Keratinocyte (primary cell): ENCODE results near the gene SCART1. TPM values are rescaled to one million over a fixed set of nuclear protein-coding genes. Genes with fewer than 3 reads are reported as not detected.

Source experiments
- DNase-seq: peaks from one replicate; pipeline ENCODE4 v3.0.0-alpha.2; 2011; ENCODE audit warnings: low read depth, missing footprints, low spot score
- FAIRE-seq: peaks from 2 replicates; lab custom pipeline; 2011; peaks lifted over from hg19 to GRCh38; lab: Jason Lieb, UNC
- H2AFZ ChIP-seq: 2 replicates; pipeline ENCODE4 v1.6.0; 2012; ENCODE audit warnings: low read length, control low read depth, inconsistent platforms; ENCODE audit not compliant: control insufficient read depth
- H3K27ac ChIP-seq: 2 replicates; pipeline ENCODE4 v1.5.1; 2011; ENCODE audit warnings: low read length; ENCODE audit not compliant: control insufficient read depth, insufficient read depth
- H3K27me3 ChIP-seq: 3 replicates; pipeline ENCODE4 v1.6.0; 2011; ENCODE audit warnings: low read length; ENCODE audit not compliant: control insufficient read depth, insufficient read depth; ENCODE audit errors: extremely low read depth
- H3K36me3 ChIP-seq, 2 experiments: 2 replicates in 1 of 2; 3 replicates in 1 of 2; pipeline ENCODE4 v1.5.1; 2011; ENCODE audit warnings: low read length in 2 of 2, mild to moderate bottlenecking in 1 of 2; ENCODE audit not compliant: control insufficient read depth in 2 of 2, insufficient read depth in 2 of 2; ENCODE audit errors: extremely low read depth in 1 of 2
- H3K4me1 ChIP-seq: 3 replicates; pipeline ENCODE4 v1.5.1; 2011; ENCODE audit warnings: low read length; ENCODE audit not compliant: control insufficient read depth, insufficient read depth; ENCODE audit errors: extremely low read depth
- H3K4me2 ChIP-seq: 3 replicates; pipeline ENCODE4 v1.6.0; 2011; ENCODE audit warnings: low read depth, low read length; ENCODE audit not compliant: control insufficient read depth, insufficient read depth; ENCODE audit errors: extremely low read depth
- H3K4me3 ChIP-seq, 3 experiments: fragments of 200-600 bp in 1 of 3; sonication (generic) in 1 of 3; 2 replicates in 2 of 3; 3 replicates in 1 of 3; pipeline ENCODE4 v1.5.1; 2011 to 2016; ENCODE audit warnings: low read length in 3 of 3, mild to moderate bottlenecking in 3 of 3, control low read depth in 2 of 3, inconsistent platforms in 1 of 3, low read depth in 1 of 3, mixed read lengths in 1 of 3, mixed run types in 1 of 3, moderate library complexity in 1 of 3; ENCODE audit not compliant: control insufficient read depth in 2 of 3, insufficient read depth in 2 of 3; ENCODE audit errors: extremely low read depth in 1 of 3
- H3K79me2 ChIP-seq: 2 replicates; pipeline ENCODE4 v1.6.0; 2012; ENCODE audit warnings: low read length; ENCODE audit not compliant: control insufficient read depth, insufficient read depth
- H3K9ac ChIP-seq: 3 replicates; pipeline ENCODE4 v1.6.0; 2011; ENCODE audit warnings: low read length; ENCODE audit not compliant: control insufficient read depth, insufficient read depth; ENCODE audit errors: extremely low read depth
- H3K9me1 ChIP-seq: 3 replicates; pipeline ENCODE4 v1.6.0; 2011; ENCODE audit warnings: low read length; ENCODE audit not compliant: control insufficient read depth, insufficient read depth; ENCODE audit errors: extremely low read depth
- H3K9me3 ChIP-seq: 2 replicates; pipeline ENCODE4 v1.5.1; 2012; ENCODE audit warnings: low read depth, low read length; ENCODE audit not compliant: control insufficient read depth
- H4K20me1 ChIP-seq: 3 replicates; pipeline ENCODE4 v1.6.0; 2011; ENCODE audit warnings: low read length; ENCODE audit not compliant: control insufficient read depth, insufficient read depth; ENCODE audit errors: extremely low read depth
- EZH2 ChIP-seq: IDR thresholded peaks from one replicate; pipeline ENCODE4 v1.6.1; 2012; ENCODE audit warnings: inconsistent platforms, mild to moderate bottlenecking, low read length, moderate library complexity
- dilution Hi-C: fragments of 300-500 bp; cut with MboI; formaldehyde crosslinking; loops from one replicate; pipeline ENCODE4 v1.7.0; 2020; ENCODE audit warnings: low sequenced_read_pairs; ENCODE audit not compliant: extremely low pct_ligation_motif_present
- polyA plus RNA-seq, 5 experiments: library from polyadenylated mRNA; depleted of rRNA in 3 of 5; stranded (reverse) in 3 of 5; stranded (forward) in 1 of 5; unstranded in 1 of 5; fragments of >200 nt; gene quantifications; 1 replicate in 1 of 5; 2 replicates in 3 of 5; 3 replicates in 1 of 5; pipeline versions ENCODE4 v1.2.1 to v1.2.3, GENCODE V29; 2011 to 2012; ENCODE audit warnings: missing spikeins in 2 of 5, low read depth in 1 of 5, low replicate concordance in 1 of 5
- TF ChIP-seq, protein P1 (sequence below), 3 experiments: IDR thresholded peaks in 1 of 3; conservative IDR thresholded peaks in 1 of 3; optimal IDR thresholded peaks in 1 of 3; 2 replicates in 2 of 3; 3 replicates in 1 of 3; pipeline versions ENCODE3 to v1.5.1; 2011; ENCODE audit warnings: low read length in 3 of 3, mild to moderate bottlenecking in 3 of 3, moderate library complexity in 2 of 3, control low read depth in 1 of 3, inconsistent platforms in 1 of 3; ENCODE audit not compliant: insufficient read depth in 2 of 3; ENCODE audit errors: extremely low read depth in 1 of 3

The SCART1 gene
- polyA plus RNA-seq, 1 donor (not counting 4 experiments of a cell fraction or from before 2014, with no cell fraction given): 0.75 TPM

DNA sequence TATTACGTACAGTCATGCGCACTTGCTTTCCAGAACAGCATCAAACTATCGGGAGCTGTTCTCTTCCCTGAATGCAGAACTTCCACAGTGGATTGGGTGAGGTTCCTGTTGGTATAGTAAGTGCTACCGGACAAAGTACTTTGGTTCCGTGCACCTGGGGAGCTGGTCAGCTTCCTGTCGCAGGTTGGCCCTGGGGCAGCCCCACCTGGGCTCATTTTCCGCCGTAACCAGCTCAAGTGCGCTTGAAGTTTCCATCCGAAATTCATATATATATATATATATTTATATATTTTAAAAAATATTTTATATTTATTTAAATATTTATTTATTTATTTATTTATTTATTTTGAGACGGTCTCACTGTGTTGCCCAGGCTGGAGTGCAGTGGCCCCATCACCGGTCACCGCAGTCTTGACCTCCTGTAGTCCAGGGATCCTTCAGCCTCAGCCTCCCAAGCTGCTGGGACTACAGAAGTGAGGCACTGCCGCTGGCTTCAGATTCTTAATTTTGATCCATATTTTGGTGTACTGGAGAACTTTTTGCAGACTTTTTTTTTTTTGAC lies 6.5 kb downstream of the SCART1 start:
- dilution Hi-C loops: no loop called here
- FAIRE-seq (no peak), DNase-seq (no peak)
- Histone ChIP-seq H2AFZ (no peak overlapping the region), H3K79me2 (no peaks in the 10 kb centered on the region), H4K20me1 (no peaks in the 10 kb centered on the region), H3K9ac (no peak overlapping the region), H3K4me2 (no peak overlapping the region), H3K4me3 (no peak overlapping the region), H3K4me1 (no peaks in the 10 kb centered on the region), H3K36me3 (no peaks in the 10 kb centered on the region), H3K9me1 (no peaks in the 10 kb centered on the region), H3K27ac (no peak overlapping the region), H3K27me3 (no peaks in the 10 kb centered on the region), H3K9me3 (peaks cover 2% of the 10 kb centered on the region)
- TF ChIP-seq EZH2: no peak
- TF ChIP-seq, protein P1, sequence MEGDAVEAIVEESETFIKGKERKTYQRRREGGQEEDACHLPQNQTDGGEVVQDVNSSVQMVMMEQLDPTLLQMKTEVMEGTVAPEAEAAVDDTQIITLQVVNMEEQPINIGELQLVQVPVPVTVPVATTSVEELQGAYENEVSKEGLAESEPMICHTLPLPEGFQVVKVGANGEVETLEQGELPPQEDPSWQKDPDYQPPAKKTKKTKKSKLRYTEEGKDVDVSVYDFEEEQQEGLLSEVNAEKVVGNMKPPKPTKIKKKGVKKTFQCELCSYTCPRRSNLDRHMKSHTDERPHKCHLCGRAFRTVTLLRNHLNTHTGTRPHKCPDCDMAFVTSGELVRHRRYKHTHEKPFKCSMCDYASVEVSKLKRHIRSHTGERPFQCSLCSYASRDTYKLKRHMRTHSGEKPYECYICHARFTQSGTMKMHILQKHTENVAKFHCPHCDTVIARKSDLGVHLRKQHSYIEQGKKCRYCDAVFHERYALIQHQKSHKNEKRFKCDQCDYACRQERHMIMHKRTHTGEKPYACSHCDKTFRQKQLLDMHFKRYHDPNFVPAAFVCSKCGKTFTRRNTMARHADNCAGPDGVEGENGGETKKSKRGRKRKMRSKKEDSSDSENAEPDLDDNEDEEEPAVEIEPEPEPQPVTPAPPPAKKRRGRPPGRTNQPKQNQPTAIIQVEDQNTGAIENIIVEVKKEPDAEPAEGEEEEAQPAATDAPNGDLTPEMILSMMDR (optimal IDR thresholded peaks at IDR 0.05 in 1 of 3, IDR thresholded peaks at IDR 0.05 in 1 of 3, conservative IDR thresholded peaks at IDR 0.05 in 1 of 3; ENCODE audit: extremely low read depth in 1 of 3, insufficient read depth in 2 of 3, low read length in 3 of 3): no peak

DNA sequence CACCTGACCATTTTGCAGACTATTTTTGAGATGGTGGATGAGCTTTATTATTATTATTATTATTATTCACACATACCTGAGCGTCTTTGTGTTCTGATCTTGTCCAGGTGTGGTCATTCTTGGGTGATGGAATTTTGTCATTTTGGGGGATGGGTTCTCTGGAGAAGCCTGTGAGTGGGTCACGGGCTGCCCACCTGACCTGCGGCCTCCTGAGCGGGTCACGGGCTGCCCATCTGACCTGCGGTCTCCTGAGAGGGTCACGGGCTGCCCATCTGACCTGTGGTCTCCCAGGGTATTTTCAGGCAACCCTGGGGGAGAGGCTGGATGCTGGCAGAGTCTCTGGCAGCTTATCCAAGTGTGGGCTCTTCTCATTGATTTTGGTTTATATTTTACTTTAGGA lies 7.3 kb downstream of the SCART1 start:
- no peak overlapping the region for H3K4me2 ChIP-seq
- H3K36me3 ChIP-seq: no peaks in the 10 kb centered on the region
- H4K20me1 ChIP-seq: no peaks in the 10 kb centered on the region
- no peaks in the 10 kb centered on the region for H3K9me1 ChIP-seq
- no peak overlapping the region for H3K4me3 ChIP-seq
- no peak overlapping the region for H3K9ac ChIP-seq
- no peak overlapping the region for H2AFZ ChIP-seq
- DNase-seq (no peak), FAIRE-seq (no peak)
- no peaks in the 10 kb centered on the region for H3K79me2 ChIP-seq
- dilution Hi-C loops: no loop called here
- H3K9me3 ChIP-seq: peaks cover 2% of the 10 kb centered on the region
- TF ChIP-seq EZH2: no peak
- TF ChIP-seq, protein P1 (optimal IDR thresholded peaks at IDR 0.05 in 1 of 3, IDR thresholded peaks at IDR 0.05 in 1 of 3, conservative IDR thresholded peaks at IDR 0.05 in 1 of 3; ENCODE audit: extremely low read depth in 1 of 3, insufficient read depth in 2 of 3, low read length in 3 of 3): no peak
- no peaks in the 10 kb centered on the region for H3K4me1 ChIP-seq
- H3K27me3 ChIP-seq: no peaks in the 10 kb centered on the region
- no peak overlapping the region for H3K27ac ChIP-seq
